Epithelial cell of proximal tubule (primary cell): ENCODE data around the gene CXCR5. TPM values are rescaled to one million over a fixed set of nuclear protein-coding genes. Genes with fewer than 3 reads are reported as not detected.

ENCODE experiments used
- DNase-seq: peaks from one replicate; pipeline ENCODE4 v3.0.0-alpha.2; 2011; ENCODE audit warnings: low read depth
- H3K4me3 ChIP-seq: 2 replicates; pipeline ENCODE4 v1.5.1; 2011; ENCODE audit warnings: low read depth, mild to moderate bottlenecking, low read length
- CTCF ChIP-seq: conservative IDR thresholded peaks from 2 replicates; pipeline ENCODE4 v1.5.1; 2012; ENCODE audit warnings: low read depth, mild to moderate bottlenecking, low read length
- total RNA-seq: library from RNA; depleted of rRNA; stranded (reverse); fragments of >200 nt; gene quantifications from 2 replicates; pipeline ENCODE4 v1.2.3, GENCODE V29; 2015

The CXCR5 gene
- total RNA-seq, 1 donor from 2014 or later: not detected

GRCh38 chr11:118885319-118885718 lies 1.6 kb downstream of the CXCR5 start:
- DNase-seq: no peak
- no peak overlapping the region for H3K4me3 ChIP-seq
- no peak for TF ChIP-seq CTCF

- no peak for TF ChIP-seq CTCF
- no peak overlapping the region for H3K4me3 ChIP-seq
- DNase-seq: no peak
These were observed 2.3 kb downstream of the CXCR5 start for GRCh38 chr11:118885831-118886565.

- DNase-seq: no peak
- TF ChIP-seq CTCF: no peak
- no peak overlapping the region for H3K4me3 ChIP-seq
These were observed 3.0 kb downstream of the CXCR5 start for GRCh38 chr11:118886681-118887111.

GRCh38 chr11:118887206-118887605 lies 3.5 kb downstream of the CXCR5 start:
- no peak for DNase-seq

GRCh38 chr11:118888398-118888797 lies 4.7 kb downstream of the CXCR5 start:
- DNase-seq: no peak
- H3K4me3 ChIP-seq: no peak overlapping the region
- no peak for TF ChIP-seq CTCF

More at GRCh38 chr11:118887206-118887605, 3.5 kb downstream of the CXCR5 start:
- H3K4me3 ChIP-seq: no peak overlapping the region
- no peak for TF ChIP-seq CTCF

- H3K4me3 ChIP-seq: no peak overlapping the region
- no peak for TF ChIP-seq CTCF
- DNase-seq: no peak
These were observed 6.1 kb downstream of the CXCR5 start for GRCh38 chr11:118889797-118890196.

GRCh38 chr11:118892514-118892913 lies 8.8 kb downstream of the CXCR5 start:
- DNase-seq: no peak
- TF ChIP-seq CTCF: no peak

More at GRCh38 chr11:118892514-118892913, 8.8 kb downstream of the CXCR5 start:
- no peak overlapping the region for H3K4me3 ChIP-seq
